OCI-M2 (cell line): ENCODE measurements around the gene ARMC7.
A peak's percentile ranks its signal among the peaks of the same experiment; 100 is the strongest.
"Not testable (repeated sequence)": the region's sequence is repeated elsewhere in the genome, so short reads cannot be mapped to it uniquely, and the experiment has no call there.

Experiments
- DNase-seq: peaks from one replicate; lab custom pipeline; 2025; ENCODE audit not compliant: unreplicated experiment; lab: John Stamatoyannopoulos, UW

ARMC7 gene

GRCh38 chr17:75152523-75152921 lies 42.8 kb downstream of the ARMC7 start:
- no peak for DNase-seq

- no peak for DNase-seq
Measured at GRCh38 chr17:75152922-75153779, 43.4 kb downstream of the ARMC7 start.

- no peak for DNase-seq
Measured at GRCh38 chr17:75153780-75154194, 44.0 kb downstream of the ARMC7 start.

GRCh38 chr17:75154195-75155106 lies 44.7 kb downstream of the ARMC7 start, which contains the start of gene JPT1:
TSS of gene JPT1 (minus strand) at chr17:75154512. CDS start at chr17:75154397, 115 bp downstream.
- DNase-seq, result peak; percentile 87

- DNase-seq, result no peak
Measured at GRCh38 chr17:75155191-75155601, 45.4 kb downstream of the ARMC7 start.

- not testable (repeated sequence) for DNase-seq
Measured at GRCh38 chr17:75158480-75158879, 48.7 kb downstream of the ARMC7 start.

- no peak for DNase-seq
Measured at GRCh38 chr17:75159196-75160031, 49.6 kb downstream of the ARMC7 start.

- DNase-seq, result no peak
Measured at GRCh38 chr17:75160211-75160610, 50.4 kb downstream of the ARMC7 start.

- no peak for DNase-seq
Measured at GRCh38 chr17:75163074-75163473, 53.3 kb downstream of the ARMC7 start.

- DNase-seq, result not testable (repeated sequence)
Measured at GRCh38 chr17:75164606-75165005, 54.8 kb downstream of the ARMC7 start.

- DNase-seq, result no peak
Measured at GRCh38 chr17:75168998-75169397, 59.2 kb downstream of the ARMC7 start.

GRCh38 chr17:75173526-75173925 lies 63.8 kb downstream of the ARMC7 start:
- DNase-seq, result no peak

GRCh38 chr17:75174996-75175395 lies 65.2 kb downstream of the ARMC7 start:
- no peak for DNase-seq

GRCh38 chr17:75176625-75177024 lies 66.9 kb downstream of the ARMC7 start:
- DNase-seq, result no peak

GRCh38 chr17:75178453-75178852 lies 68.7 kb downstream of the ARMC7 start:
- DNase-seq, result no peak
